Calu3 (cell line): ENCODE data around the gene KANK4. TPM values are rescaled to one million over a fixed set of nuclear protein-coding genes. Genes with fewer than 3 reads are reported as not detected.

Experiments used
- BruUV-seq: library from RNA; stranded (reverse); fragments of 400-500 nt; replicated peaks from 2 replicates; lab custom pipeline; 2021; lab: Mats Ljungman, UMichigan
- CTCF ChIA-PET: fragments of 300-600 bp; sonication (Branson Sonifier 250); formaldehyde crosslinking; loops from one replicate; lab custom pipeline; 2022; ENCODE audit warnings: antibody characterized with exemption; lab: Charles Lee
- DNase-seq: peaks from one replicate; pipeline ENCODE4 v3.0.0; 2022
- H3K27ac Mint-ChIP-seq: one replicate; pipeline ENCODE4 v1.8.0; 2022; ENCODE audit warnings: mixed read lengths; ENCODE audit not compliant: unreplicated experiment
- H3K27me3 Mint-ChIP-seq: one replicate; pipeline ENCODE4 v1.8.0; 2022; ENCODE audit warnings: mixed read lengths; ENCODE audit not compliant: unreplicated experiment
- H3K36me3 Mint-ChIP-seq: one replicate; pipeline ENCODE4 v1.8.0; 2022; ENCODE audit warnings: mild to moderate bottlenecking, moderate library complexity, mixed read lengths; ENCODE audit not compliant: insufficient read depth, unreplicated experiment
- H3K4me1 Mint-ChIP-seq: one replicate; pipeline ENCODE4 v1.8.0; 2022; ENCODE audit warnings: mild to moderate bottlenecking, low read depth, mixed read lengths; ENCODE audit not compliant: unreplicated experiment
- H3K4me3 Mint-ChIP-seq: one replicate; pipeline ENCODE4 v1.8.0; 2022; ENCODE audit warnings: mild to moderate bottlenecking, low read depth, moderate library complexity, mixed read lengths; ENCODE audit not compliant: unreplicated experiment
- H3K9me3 Mint-ChIP-seq: one replicate; pipeline ENCODE4 v1.8.0; 2022; ENCODE audit warnings: low read depth, mixed read lengths; ENCODE audit not compliant: unreplicated experiment
- intact Hi-C: fragments of 100-400 bp; cut with micrococcal nuclease; formaldehyde crosslinking; loops from one replicate; pipeline ENCODE4 v1.10.0; 2022; ENCODE audit not compliant: unreplicated experiment
- total RNA-seq: library from RNA; stranded (reverse); gene quantifications from 2 replicates; pipeline ENCODE4 v1.2.3, GENCODE V29; 2022
- TF ChIP-seq, protein P1 (sequence below): fragments of 200-600 bp; IDR thresholded peaks from one replicate; pipeline ENCODE4 v1.8.0; 2022; ENCODE audit warnings: antibody characterized with exemption; ENCODE audit not compliant: unreplicated experiment

The KANK4 gene
- total RNA-seq, 1 experiment from 2014 or later, result not detected

- no peak for DNase-seq
- Mint-ChIP-seq H3K36me3 (no peaks in the 10 kb centered on the region), H3K4me3 (no peak overlapping the region), H3K27ac (no peak overlapping the region), H3K4me1 (no peaks in the 10 kb centered on the region), H3K27me3 (no peaks in the 10 kb centered on the region), H3K9me3 (no peaks in the 10 kb centered on the region)
- BruUV-seq, result no TSS peak
- intact Hi-C loops, result no loop called here
- CTCF ChIA-PET, result no interaction called here
- TF ChIP-seq, protein P1, sequence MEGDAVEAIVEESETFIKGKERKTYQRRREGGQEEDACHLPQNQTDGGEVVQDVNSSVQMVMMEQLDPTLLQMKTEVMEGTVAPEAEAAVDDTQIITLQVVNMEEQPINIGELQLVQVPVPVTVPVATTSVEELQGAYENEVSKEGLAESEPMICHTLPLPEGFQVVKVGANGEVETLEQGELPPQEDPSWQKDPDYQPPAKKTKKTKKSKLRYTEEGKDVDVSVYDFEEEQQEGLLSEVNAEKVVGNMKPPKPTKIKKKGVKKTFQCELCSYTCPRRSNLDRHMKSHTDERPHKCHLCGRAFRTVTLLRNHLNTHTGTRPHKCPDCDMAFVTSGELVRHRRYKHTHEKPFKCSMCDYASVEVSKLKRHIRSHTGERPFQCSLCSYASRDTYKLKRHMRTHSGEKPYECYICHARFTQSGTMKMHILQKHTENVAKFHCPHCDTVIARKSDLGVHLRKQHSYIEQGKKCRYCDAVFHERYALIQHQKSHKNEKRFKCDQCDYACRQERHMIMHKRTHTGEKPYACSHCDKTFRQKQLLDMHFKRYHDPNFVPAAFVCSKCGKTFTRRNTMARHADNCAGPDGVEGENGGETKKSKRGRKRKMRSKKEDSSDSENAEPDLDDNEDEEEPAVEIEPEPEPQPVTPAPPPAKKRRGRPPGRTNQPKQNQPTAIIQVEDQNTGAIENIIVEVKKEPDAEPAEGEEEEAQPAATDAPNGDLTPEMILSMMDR, result no peak
Observed at GRCh38 chr1:62218604-62219003, 100.6 kb downstream of the KANK4 start.

DNA sequence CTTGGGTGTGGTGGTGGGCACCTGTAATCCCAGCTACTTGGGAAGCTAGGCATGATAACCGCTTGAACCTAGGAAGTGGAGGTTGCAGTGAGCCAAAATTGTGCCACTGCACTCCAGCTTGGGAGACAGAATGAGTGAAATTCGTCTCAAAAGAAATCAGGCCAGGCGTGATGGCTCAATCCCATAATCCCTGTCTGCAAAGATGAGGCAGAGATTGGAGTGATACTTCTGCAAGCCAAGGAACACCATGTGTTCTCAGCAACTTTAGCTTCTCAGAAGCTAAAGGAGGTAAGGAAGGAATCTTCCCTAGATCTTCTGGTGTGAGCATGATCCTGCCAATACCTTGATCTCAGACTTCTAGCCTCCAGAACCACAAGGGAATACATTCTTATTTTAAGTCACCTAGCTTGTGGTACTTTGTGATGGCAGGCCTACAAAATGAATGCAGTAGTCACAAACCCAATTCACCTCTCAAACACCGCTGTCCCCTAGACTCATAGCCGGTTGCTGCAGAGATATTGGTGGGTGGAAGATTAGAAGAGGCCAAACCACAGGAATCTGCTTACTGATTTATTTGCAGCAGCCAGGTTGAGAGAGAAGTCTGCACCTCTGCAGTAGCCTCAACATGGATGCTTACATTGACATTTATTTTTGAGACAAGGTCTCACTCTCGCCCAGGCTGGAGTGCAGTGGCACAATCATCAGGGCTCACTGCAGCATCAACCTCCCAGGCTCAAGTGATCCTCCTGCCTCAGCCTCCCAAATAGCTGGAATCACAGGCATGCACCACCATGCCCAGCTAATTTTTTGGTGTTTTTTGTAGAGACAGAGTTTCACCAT lies 105.9 kb downstream of the KANK4 start:
- no peaks in the 10 kb centered on the region for H3K4me1 Mint-ChIP-seq
- CTCF ChIA-PET, result no interaction called here
- H3K36me3 Mint-ChIP-seq, result no peaks in the 10 kb centered on the region
- H3K27ac Mint-ChIP-seq, result no peak overlapping the region
- no peak overlapping the region for H3K4me3 Mint-ChIP-seq
- DNase-seq, result no peak
- H3K27me3 Mint-ChIP-seq, result no peaks in the 10 kb centered on the region
- no TSS peak for BruUV-seq
- TF ChIP-seq, protein P1, result no peak
- intact Hi-C loops, result no loop called here
- H3K9me3 Mint-ChIP-seq, result peaks cover 11% of the 10 kb centered on the region

GRCh38 chr1:62212411-62212810 lies 106.8 kb downstream of the KANK4 start:
- BruUV-seq, result no TSS peak
- Mint-ChIP-seq H3K4me3 (no peak overlapping the region), H3K4me1 (no peaks in the 10 kb centered on the region), H3K27me3 (no peaks in the 10 kb centered on the region), H3K36me3 (no peaks in the 10 kb centered on the region), H3K27ac (no peak overlapping the region), H3K9me3 (peaks cover 11% of the 10 kb centered on the region)
- no peak for DNase-seq
- TF ChIP-seq, protein P1, result no peak
- CTCF ChIA-PET, result no interaction called here
- intact Hi-C loops, result no loop called here

- no peak overlapping the region for H3K4me3 Mint-ChIP-seq
- no peak for DNase-seq
Observed at GRCh38 chr1:62210960-62211359, 108.3 kb downstream of the KANK4 start.

More at GRCh38 chr1:62210960-62211359, 108.3 kb downstream of the KANK4 start:
- Mint-ChIP-seq H3K27ac (no peak overlapping the region), H3K36me3 (no peaks in the 10 kb centered on the region), H3K4me1 (no peaks in the 10 kb centered on the region), H3K27me3 (no peaks in the 10 kb centered on the region), H3K9me3 (peaks cover 11% of the 10 kb centered on the region)
- intact Hi-C loops, result no loop called here
- CTCF ChIA-PET, result no interaction called here
- no TSS peak for BruUV-seq
- TF ChIP-seq, protein P1, result no peak
